ENCODE measurements around the gene TBC1D12.
"Not testable (repeated sequence)": the region's sequence is repeated elsewhere in the genome, so short reads cannot be mapped to it uniquely, and the experiment has no call there.

DNA sequence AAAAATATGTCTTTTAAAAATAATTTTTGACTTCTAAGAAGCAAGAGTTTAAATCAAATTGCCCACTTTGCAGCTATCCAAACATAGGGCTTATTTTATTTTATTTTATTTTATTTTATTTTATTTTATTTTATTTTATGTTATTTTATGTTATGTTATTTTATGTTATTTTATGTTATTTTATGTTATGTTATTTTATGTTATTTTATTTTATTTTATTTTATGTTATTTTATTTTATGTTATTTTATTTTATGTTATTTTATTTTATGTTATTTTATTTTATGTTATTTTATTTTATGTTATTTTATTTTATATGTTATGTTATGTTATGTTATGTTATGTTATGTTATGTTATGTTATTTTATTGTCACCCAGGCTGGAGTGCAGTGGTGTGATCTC is 129.2 kb downstream of the TBC1D12 start:
- TF ChIP-seq, protein P1, sequence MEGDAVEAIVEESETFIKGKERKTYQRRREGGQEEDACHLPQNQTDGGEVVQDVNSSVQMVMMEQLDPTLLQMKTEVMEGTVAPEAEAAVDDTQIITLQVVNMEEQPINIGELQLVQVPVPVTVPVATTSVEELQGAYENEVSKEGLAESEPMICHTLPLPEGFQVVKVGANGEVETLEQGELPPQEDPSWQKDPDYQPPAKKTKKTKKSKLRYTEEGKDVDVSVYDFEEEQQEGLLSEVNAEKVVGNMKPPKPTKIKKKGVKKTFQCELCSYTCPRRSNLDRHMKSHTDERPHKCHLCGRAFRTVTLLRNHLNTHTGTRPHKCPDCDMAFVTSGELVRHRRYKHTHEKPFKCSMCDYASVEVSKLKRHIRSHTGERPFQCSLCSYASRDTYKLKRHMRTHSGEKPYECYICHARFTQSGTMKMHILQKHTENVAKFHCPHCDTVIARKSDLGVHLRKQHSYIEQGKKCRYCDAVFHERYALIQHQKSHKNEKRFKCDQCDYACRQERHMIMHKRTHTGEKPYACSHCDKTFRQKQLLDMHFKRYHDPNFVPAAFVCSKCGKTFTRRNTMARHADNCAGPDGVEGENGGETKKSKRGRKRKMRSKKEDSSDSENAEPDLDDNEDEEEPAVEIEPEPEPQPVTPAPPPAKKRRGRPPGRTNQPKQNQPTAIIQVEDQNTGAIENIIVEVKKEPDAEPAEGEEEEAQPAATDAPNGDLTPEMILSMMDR (conservative IDR thresholded peaks at IDR 0.05; ENCODE audit: low read depth, low read length) = not testable (repeated sequence)
- not testable (repeated sequence) for TF ChIP-seq EZH2 (IDR thresholded peaks at IDR 0.05; ENCODE audit: borderline replicate concordance, low read depth, low read length, poor library complexity, severe bottlenecking)

All from A673 (cell line).